Activated CD4-positive, alpha-beta T cell treated with anti-CD3 and anti-CD28 coated beads for 4 hours (primary cell): ENCODE measurements around the gene FUT1.
"Not testable (repeated sequence)": the region's sequence is repeated elsewhere in the genome, so short reads cannot be mapped to it uniquely, and the experiment has no call there.

Experiments used
- DNase-seq, 2 donors: peaks; one replicate each; pipeline ENCODE4 v3.0.0-alpha.2; 2020

FUT1 gene

DNA sequence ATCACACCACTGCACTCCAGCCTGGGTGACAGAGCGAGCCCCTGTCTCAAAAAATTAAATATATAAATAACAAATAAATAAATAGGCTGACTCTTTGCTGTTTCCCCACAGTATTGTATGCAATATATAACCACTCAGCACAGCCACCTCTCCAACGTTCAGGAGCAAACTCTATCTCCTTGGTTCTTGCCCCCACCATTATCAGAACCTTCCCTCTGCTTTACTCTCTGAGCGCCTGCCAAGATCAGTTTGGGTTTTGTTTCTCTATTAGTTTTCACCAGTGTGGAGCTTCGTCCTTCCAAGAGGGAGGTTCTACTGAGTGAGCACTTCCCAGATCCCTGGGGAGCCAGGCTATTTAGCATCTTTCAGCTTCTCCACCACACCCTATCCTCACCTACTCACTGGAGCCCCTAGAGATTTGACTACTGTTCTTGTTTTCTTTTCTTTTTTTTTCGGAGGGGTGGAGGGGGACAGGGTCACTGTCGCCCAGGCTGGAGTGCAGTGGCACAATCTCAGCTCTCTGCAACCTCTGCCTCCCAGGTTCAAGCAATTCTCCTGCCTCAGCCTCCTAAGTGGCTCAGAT is 15.8 kb upstream of the FUT1 start:
- DNase-seq: not testable (repeated sequence)

- not testable (repeated sequence) for DNase-seq
Measured at GRCh38 chr19:48765816-48766215, 13.4 kb upstream of the FUT1 start.

GRCh38 chr19:48760504-48761205 is 8.2 kb upstream of the FUT1 start:
- DNase-seq: no peak

GRCh38 chr19:48757741-48758144 is 5.3 kb upstream of the FUT1 start:
- no peak for DNase-seq

DNA sequence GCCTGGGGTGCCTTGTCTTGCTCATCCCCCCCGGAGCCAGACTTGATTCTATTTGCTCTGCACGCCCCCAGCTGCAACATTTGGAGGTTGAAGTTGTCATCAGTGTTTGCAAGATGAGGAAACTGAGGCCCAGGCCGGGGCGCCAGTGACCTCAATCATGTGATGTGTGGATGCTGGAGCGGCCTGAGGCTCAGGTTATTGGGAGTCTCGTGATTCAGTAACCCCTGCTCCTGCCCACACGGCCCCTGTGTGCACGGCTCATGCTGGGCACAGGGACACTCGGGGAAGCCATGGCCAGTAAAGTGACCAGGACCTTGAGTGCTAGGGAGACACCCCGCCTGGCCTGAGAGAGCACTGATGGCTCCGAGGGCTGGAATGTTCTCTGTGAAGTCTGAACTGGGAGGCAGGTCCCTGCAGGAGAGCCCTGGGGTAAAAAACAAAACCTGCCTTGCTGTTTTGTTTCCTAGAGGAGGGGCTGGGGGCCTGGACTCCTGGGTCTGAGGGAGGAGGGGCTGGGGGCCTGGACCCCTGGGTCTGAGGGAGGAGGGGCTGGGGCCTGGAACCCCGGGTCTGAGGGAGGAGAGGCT is 4.7 kb upstream of the FUT1 start:
- DNase-seq: no peak

GRCh38 chr19:48756686-48757085 is 4.2 kb upstream of the FUT1 start:
- no peak for DNase-seq

DNA sequence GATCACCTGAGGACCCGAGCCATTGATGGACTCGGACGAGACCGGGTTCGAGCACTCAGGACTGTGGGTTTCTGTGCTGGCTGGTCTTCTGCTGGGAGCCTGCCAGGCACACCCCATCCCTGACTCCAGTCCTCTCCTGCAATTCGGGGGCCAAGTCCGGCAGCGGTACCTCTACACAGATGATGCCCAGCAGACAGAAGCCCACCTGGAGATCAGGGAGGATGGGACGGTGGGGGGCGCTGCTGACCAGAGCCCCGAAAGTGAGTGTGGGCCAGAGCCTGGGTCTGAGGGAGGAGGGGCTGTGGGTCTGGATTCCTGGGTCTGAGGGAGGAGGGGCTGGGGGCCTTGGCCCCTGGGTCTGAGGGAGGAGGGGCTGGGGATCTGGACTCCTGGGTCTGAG is 3.8 kb upstream of the FUT1 start:
- DNase-seq: no peak

DNA sequence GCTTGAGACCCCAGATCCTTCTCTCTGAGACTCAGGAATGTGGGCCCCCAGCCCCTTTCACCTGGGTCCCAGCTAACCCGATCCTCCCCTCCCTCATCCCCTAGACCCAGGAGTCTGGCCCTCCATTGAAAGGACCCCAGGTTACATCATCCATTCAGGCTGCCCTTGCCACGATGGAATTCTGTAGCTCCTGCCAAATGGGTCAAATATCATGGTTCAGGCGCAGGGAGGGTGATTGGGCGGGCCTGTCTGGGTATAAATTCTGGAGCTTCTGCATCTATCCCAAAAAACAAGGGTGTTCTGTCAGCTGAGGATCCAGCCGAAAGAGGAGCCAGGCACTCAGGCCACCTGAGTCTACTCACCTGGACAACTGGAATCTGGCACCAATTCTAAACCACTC is 3.3 kb upstream of the FUT1 start:
- DNase-seq: no peak

GRCh38 chr19:48755084-48755641 is 2.7 kb upstream of the FUT1 start, which contains the start of gene FGF21:
TSS of gene FGF21 (plus strand) at chr19:48755524. CDS start at chr19:48756237, 713 bp downstream.
- no peak for DNase-seq

- no peak for DNase-seq
Measured at GRCh38 chr19:48751845-48752495, 471 bp downstream of the FUT1 start.

- no peak for DNase-seq
Measured at GRCh38 chr19:48750771-48751504, 1.5 kb downstream of the FUT1 start.

GRCh38 chr19:48750351-48750750 is 2.1 kb downstream of the FUT1 start:
- DNase-seq: no peak

GRCh38 chr19:48749571-48750198 is 2.8 kb downstream of the FUT1 start:
- no peak for DNase-seq

DNA sequence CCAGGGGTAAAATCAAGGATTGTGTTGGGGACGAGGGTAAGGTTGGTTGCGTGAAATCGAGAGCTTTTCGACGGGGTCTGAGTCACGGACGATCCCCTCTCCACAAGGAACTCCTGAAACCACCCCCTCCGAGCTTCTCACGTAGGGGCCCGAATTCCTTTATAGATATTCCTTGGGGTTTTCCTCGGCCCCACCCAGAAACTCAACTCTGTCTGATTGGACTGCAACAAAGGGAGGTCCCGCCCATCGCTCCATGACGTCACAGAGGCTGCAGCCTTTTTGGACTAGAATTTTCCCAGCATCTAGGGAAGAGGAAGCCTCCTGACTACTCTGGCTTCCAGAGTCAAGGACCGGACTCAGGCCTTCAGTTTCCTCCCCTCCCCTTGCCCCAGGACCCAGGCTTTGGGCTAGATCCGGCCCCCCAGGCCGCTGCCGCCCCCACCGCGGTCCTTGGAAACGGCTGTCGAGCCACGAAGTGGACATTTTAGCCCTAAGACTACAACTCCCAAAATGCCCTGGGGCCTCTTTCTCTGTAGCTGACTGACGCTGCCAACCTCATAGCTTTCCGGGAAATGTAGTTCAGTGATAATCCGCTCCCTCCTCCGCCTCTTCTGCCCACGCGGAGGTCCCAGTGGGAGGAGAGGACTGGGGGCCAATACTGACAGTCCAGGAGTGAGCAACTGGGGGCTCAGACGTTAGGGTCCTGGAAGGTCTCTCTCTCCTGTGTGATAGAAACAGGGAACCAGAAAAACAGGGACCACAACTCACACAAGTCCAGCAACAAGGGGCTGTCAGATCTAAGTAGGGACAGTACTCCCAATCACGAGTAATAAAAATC is 5.5 kb downstream of the FUT1 start, which contains the start of gene IZUMO1:
Gene IZUMO1, minus strand, starts transcription at position 172 of the 838 bp plus-strand sequence. CDS start 1,050 bp downstream, outside the sequence.
- DNase-seq: peak; percentile 38 to 42

- DNase-seq: no peak
Measured at GRCh38 chr19:48746110-48746509, 6.3 kb downstream of the FUT1 start.

DNA sequence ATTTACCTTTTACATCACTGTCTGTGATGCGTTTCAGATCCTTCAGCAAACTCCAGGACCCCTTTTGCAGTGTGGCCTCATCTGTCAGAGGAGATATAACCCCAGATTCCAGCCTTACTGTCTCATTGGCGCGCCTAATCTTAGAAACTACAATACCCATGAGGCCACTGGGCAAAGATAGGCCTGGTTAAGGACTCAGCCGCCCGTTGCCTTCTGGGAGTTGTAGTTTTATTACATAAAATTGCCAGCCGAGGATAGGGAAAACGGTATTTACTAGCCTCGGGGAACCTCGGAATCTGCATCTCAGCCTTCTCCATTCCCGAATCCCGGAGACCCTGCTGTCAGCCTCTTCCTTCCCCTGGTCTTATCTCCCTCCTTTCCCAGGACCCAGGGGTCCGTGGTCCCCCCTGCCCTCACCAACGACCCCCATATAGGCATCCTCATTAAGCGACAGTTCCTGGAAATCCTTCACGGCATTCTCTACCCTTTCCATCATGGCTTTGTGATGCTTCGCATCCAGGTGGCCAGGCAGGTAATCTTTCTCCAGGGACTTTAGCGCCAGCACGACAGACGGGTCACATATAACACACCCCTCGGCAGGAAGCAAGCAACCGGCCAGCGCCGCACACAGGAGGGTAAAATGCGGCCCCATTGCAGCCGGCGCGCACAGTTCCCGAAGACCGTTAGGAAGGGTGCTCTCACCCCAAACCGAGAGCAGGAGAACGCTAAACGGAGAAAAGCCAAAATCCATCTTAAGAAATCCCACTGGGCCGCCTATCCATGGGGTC is 7.0 kb downstream of the FUT1 start:
- peak; percentile 44 to 56 for DNase-seq

DNA sequence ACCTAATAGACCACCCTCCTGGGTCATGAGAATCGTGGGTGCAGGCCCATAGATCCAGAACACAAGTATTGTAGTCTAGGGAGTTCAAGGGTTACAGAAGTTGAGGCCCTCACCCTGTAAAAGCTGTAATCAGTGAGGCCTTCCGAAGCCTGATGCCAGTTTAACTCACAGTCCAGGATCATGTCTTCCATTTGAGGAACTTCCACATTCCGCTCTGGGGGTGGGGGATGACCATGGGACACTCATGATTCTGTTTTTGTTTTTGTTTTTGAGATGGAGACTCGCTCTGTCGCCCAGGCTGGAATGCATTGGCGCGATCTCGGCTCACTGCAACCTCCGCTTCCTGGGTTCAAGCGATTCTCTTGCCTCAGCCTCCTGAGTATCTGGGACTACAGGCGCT is 10.3 kb downstream of the FUT1 start:
- DNase-seq: no peak

DNA sequence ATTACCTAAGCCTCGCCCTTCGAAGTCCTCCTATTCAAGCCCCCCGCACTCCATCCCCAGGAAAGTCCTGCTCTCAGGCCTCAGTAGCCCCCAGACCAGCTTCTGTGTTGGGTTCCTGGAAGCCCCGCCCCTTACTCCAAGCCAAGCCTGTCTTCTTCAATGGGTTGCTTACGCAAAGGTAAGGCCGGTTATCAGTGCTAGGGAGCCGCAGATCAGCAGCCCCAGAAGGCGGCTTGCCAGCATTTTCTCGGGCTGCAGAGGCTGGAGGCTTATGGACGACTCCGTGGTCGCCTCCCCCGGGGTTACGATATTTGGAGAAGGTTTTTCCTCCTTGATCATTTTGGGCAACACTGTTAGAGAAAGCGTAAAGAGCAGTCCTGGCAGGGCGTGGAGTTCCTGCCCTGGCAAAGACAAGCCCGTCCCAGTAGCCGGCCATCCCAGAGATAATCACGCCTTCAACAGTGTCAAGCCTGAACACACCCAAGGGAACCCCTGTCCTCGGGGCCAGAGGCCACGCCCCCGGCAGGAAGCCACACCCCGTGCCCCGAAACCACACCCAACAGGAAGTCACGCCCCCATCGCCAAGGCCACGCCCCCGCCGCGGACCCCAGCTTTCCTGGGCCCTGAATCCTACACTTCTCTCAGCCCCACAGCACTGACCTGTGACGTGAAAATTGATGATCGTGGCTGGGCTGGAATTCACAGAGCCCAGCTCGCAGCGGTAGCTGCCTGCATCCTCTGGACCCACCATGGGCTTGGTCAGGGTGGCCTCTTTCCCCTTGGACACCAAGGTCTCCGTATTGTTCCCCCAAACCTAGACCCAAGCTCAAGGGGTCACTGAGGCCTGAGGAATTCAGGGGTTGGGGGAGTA is 11.1 kb downstream of the FUT1 start:
- no peak for DNase-seq
